HG02970 (cell line): Measurements from ENCODE around the gene NFKBIZ.
"Not testable (repeated sequence)": the region's sequence is repeated elsewhere in the genome, so short reads cannot be mapped to it uniquely, and the experiment has no call there.

ENCODE experiments used
- ATAC-seq: cut with Tn5 transposase; IDR thresholded peaks from one replicate; pipeline ENCODE4 v1.9.1; 2021; ENCODE audit warnings: mild to moderate bottlenecking, moderate library complexity, moderate number of reproducible peaks; ENCODE audit not compliant: unreplicated experiment, low FRiP score

Gene NFKBIZ

DNA sequence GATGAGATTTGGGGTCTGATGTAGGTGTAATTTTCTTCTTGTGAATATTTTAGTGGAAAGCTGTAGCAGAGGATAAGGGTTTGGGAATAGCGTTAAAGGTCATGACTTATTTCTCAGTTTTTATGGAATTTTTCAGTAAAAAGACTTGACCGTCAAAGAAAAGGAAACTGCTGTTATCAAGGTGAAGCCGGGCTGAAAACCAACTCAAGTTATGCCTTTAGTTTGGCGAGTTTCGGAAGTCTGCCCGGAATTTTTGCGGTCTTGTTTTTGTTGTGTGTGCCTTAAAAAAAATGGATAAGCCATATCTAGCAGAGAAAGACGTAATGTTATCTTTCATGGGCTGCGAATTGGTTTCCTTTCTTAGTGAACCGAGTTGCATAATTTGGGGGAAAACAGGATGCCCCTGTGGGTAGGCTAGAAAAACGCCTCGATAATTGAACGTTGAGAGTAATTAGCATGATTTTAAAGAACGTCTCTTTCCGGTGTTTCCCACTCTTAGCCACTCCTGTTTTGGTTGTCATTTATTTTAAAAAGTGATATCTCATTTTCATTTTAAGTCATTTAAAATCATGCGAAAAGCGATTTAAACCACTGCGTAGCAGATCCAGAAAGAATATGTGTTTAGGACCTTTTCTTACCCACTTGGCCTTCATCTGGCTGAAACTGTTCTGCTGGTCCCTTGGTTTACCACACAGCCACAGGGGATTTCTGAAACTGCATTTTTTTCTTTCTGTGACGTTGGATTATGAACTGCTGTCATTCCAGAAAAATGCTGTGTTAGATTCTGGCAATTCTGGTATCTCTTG, 1.1 kb downstream of the NFKBIZ start:
- no peak for ATAC-seq

DNA sequence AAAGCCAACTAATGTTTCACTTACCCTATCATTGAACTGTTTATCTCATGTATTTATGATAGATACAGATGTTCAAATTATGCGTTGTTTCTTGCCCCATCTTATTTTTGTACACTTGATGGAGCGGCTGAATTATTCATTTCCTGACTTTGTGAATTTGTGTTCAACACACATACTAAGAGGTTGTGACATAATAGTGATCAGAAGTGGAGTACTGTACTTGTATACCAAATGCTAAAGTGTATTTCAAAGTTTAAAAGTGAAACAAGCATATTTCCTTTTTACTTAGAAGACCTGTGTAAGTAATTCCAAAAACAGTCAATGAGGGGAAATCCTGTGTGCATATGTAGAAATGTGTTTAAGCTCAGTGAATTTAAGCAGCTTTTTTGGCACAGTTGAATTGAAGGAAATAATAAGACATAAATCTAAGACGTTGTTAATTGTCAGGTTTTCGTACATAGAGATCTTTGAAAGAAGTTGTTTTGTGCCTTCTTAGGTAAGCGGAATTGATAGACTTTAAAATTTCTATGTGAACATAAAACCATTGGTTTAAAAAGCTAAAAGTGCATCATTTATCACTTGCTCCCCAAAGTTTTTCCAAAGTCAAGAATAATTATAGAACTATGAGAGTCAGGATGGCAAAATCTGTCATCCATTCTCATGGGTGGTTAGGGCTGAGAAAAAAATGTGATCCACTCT, 1.9 kb downstream of the NFKBIZ start:
- ATAC-seq = no peak

DNA sequence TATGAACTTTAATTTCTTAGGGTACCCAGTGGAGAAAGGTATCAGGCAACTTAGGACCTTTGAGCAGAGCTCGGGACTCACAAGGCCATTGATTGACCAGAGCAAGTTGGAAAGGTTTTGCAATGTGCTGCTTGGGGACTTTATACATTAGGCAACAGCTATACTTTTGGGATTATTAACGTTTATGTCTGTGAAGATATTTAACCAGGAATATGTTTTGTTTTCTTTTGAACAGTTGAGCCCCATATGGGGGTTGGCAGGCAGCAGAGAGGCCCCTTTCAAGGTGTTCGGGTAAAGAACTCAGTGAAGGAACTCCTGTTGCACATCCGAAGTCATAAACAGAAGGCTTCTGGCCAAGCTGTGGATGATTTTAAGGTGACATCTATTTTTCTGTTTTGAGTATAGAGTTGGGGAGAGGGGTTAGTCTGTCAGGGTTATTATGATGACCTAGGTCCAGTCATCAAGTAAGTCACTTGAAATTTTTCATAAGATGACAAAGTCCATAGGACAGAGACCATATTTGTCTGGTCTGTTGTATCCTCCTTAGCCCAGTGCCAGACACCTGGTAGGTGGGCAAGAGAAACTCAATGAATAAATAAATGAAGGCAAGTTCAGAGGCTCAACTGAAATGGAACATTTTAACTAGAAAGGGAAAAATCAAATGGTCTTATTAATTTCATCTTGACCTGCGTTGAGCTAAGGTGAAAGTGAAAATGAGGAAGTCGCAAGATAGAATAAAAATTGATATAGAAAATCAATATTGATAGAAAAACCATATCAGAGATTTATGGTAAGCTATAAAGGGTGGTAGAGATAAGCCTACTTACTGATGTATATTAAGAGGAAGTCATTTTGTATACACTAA, 2.8 kb downstream of the NFKBIZ start:
- no peak for ATAC-seq

DNA sequence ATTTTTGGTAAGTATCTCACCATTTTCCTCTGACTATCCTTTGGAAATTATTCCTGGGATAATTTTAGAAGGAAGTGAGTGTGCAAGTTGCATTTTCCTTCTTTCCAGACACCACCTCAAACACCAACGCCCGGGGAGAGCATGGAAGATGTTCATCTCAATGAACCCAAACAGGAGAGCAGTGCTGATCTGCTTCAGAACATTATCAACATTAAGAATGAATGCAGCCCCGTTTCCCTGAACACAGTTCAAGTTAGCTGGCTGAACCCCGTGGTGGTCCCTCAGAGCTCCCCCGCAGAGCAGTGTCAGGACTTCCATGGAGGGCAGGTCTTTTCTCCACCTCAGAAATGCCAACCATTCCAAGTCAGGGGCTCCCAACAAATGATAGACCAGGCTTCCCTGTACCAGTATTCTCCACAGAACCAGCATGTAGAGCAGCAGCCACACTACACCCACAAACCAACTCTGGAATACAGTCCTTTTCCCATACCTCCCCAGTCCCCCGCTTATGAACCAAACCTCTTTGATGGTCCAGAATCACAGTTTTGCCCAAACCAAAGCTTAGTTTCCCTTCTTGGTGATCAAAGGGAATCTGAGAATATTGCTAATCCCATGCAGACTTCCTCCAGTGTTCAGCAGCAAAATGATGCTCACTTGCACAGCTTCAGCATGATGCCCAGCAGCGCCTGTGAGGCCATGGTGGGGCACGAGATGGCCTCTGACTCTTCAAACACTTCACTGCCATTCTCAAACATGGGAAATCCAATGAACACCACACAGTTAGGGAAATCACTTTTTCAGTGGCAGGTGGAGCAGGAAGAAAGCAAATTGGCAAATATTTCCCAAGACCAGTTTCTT, 3.9 kb downstream of the NFKBIZ start:
- no peak for ATAC-seq

DNA sequence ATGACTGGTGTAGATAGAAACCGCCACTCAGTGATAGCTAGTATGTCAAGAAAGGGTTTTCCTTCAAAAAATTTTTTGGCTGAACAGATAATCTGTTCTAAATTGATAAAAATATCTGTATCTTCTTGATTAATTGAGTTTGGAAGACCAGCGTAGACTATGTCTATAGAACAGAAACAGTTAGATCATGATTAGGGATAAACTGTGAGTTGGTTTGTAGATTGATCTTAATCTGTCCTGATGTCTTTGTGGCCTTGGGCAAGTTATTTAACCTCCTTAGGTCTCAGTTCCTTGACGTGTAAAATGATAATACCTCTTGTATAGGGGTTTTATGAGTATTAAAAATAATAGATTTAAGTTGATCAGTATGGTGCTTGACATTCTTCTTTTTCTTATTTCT, 4.7 kb downstream of the NFKBIZ start:
- ATAC-seq = no peak

DNA sequence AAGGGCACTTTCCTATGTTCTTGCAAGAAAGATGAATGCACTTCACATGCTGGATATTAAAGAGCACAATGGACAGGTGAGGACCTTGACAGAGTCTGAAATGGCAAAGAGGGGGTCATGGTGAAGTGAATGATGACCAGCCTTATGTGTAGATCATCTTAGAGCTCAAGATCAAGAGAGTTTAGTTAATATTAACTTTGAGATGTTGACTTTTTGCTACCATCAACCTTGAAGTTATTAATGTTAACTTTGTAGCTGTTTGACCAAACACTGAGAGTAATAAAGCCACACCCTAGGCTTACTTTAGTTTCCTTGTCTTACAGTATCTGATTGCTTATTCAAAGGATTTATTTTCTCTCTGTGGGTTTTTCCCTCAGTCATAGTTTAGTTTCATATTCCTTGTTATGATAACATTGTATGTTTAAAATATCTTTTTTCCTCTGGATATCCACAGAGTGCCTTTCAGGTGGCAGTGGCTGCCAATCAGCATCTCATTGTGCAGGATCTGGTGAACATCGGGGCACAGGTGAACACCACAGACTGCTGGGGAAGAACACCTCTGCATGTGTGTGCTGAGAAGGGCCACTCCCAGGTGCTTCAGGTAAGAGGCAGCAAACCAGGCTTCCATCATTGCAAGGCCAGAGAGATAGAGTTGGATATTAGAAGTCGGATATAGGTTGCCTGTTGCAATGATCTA, 5.4 kb downstream of the NFKBIZ start:
- no peak for ATAC-seq

DNA sequence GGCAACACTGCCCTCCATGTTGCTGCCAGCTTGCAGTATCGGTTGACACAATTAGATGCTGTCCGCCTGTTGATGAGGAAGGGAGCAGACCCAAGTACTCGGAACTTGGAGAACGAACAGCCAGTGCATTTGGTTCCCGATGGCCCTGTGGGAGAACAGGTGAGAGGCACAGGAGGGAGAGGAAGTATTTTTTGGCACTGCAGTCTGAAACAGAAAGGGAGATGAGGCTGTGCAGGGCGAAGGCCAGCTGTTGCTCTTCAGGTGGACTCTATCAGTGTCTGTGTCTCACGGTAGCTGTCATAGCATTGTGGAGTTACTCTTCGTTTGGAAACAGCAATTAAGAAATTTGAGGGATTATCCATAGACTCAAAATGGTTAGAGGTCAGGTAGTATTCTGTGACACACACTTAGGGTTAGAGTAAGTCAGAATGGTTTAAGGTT, 8.0 kb downstream of the NFKBIZ start:
- ATAC-seq = no peak

DNA sequence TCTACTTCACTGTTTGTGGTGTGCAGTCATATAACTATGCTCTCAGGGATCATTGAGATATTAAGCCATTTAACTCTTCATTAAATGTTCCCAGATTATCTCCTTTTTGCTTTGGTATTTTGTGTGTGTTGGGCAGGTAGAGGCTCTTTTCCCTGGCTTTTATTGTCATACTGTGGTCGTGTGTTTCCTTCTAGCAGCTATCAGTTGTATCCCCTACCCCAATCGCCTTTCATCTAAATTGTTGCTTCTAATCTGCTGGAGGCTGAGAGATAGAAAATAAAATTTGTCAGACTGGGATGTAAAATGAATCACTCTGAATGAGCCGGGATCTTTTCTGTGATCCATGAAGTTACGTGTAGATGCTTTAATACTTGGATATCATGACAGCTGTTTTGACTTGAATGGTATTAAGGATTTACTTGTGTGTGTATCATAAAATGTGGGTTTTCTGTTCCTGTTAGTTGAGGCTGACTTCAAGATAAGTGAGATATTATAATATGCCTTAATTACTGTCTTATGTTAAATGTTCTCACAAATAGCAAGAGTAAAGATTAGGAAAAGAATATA, 9.2 kb downstream of the NFKBIZ start:
- no peak for ATAC-seq

DNA sequence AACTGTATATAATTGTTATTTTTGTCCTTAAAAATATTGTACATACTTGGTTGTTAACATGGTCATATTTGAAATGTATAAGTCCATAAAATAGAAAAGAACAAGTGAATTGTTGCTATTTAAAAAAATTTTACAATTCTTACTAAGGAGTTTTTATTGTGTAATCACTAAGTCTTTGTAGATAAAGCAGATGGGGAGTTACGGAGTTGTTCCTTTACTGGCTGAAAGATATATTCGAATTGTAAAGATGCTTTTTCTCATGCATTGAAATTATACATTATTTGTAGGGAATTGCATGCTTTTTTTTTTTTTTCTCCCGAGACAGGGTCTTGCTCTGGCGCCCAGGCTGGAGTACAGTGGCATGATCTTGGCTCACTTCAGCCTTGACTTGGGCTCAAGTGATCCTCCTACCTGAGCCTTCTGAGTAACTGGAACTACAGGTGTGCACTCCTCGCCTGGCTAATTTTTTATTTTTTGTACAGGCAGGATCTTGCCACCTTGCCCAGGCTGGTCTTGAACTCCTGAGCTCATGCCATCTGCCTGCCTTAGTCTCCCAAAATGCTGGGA, 10.7 kb downstream of the NFKBIZ start:
- ATAC-seq = no peak

DNA sequence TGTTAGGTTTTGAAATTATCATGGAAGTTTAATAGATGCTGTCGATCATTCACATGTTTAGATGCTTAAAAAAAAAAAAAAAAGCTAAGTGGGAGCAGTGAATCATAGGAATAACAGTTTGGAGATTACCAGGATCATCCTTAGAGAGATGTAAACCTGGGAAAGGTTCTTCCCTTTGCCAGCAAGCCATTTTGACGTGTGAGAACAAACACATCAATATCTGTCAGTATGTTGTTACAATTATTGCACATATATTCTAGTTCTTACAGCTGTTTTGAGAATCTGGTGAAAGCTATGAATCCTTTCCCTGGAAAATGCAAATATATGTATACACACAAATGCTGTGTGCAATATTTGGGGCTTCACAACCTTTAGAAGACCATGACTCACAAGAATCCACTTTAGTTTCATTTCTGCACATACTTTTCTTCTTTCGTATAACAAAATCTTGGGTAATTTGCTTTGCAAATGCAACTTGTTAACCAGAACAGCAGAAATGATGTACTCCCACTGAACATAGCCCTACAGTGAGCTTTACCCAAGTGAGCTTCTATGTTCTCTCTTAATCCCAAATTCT, 12.0 kb downstream of the NFKBIZ start:
- ATAC-seq = no peak

DNA sequence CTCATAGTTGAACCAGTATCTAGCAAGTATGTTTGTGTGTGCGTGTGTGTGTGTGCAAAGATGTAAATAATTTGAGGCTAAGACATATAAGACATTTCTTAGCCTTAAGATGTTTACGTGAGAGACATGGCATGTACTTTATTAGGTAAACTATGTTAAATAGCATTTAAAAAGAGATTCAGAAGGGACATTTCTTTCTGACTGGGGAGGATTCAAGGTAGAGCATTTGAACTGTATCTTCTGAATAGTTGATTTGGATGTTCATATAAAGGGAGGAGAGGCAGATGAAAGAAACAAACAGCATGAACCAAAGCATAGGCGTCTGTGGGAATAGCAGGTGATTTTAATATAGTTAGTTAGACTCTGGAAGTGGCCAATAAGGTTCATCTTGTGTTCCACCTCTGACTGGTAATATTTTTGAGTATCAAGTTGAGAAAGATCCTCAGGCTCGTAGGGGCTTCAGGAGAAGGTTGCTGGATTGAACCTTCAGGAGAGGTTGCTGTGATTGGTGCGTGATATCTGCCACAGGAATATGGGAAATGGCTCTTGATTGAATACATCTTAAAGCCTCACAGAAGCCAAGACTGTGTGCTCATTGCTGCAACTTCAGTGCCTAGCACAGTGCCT, 12.6 kb downstream of the NFKBIZ start:
- ATAC-seq = no peak

DNA sequence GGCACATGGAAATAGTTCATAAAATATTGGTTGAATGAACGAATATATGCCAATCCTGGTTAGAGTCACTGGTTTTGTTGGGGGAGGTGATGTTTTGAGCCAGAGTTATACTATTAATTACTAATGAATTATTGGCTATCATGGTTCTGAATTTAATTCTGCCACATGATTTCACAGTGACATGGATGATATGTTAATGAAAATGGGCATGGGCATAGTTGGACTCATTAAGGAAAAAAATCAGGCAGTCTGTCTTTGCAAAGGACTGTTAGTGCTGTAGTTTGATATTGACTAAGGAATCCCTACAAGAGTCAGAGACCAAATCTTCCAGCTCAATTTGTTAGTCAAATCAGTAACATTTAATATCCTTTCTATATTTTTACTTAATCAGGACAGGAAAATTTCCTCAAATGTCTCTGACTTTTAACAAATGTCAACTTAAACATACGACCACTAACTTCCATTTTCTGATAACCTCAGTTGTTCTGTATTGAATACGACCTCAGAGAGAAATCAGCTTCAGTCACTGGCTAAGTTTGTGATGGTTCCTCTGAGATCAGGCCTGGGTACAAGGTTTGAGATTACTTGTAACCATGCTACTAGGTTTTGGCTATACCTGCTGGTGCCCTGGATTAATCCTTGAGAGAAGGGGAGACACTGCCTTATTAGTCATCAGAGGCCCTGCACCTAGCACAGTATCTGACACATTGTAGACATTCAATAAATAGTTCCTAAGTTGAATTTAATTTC, 13.3 kb downstream of the NFKBIZ start:
- no peak for ATAC-seq

DNA sequence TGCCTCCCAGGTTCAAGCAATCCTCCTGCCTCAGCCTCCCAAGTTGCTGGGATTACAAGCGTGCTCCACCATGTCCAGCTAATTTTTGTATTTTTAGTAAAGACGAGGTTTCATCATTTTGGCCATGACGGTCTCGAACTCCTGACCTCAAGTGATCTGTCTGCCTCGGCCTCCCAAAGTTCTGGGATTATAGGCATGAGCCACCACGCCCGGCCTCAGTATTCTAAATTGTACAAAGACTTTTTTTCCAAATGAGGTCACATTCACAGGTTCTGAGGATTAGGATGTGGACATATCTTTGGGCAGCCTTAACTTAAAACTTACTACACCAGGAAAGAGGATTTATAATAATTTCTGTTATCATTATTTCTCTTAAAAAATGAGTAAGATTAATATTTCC, 15.6 kb downstream of the NFKBIZ start:
- ATAC-seq = not testable (repeated sequence)

DNA sequence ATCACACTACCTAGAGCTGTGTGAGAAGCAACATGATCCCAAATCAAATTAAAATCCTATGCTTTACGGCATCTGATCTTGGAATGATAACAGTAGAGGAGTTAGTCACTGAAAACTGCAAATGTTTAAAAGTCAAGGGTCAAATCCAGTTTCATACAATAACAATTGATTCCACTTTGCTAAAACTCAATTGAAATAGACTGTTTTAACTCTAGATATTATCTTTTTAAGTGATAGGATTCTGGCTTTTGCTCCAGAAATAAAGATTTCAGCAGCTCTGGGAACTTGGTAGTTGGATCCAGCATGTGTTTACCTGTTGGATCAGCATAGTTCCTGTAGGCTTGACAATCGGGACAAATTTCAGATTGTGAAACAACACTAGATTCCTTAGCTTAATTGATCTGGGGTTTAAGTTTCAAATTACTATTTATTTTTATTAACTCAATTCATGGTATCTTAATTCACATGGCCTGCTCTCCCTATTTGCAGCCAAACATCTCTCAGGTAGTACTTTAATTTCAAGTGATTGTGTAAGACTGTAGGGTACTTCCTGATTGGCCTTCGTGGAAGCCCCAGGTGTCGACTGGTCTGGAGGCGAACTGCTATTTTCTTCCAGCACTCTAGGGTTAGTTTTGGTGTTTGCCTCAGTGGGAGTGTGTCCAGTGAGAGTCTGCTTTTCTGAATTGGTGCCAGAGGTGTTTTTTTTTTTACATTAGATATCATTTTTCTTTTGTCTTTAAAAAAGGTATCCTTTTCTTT, 16.6 kb downstream of the NFKBIZ start:
- ATAC-seq = no peak

DNA sequence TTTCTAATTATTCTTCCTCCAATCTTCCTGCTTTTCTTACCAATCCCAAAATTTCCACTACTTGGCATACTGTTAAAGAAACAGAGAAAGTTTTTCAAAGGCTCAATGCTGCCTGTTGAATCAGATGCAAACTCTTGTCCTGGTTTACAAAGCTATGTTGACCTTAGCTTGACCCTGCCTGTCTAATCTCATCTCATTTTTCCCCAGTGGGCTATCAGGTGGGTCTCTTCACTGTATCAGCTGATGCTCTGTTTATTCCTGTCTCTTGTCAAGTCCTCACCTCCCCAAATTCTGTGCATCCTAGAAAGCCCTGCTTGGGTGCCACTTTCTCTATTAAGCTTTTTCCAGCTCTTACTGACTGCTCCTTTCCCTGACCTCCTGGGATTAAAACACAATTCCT, 18.2 kb downstream of the NFKBIZ start:
- no peak for ATAC-seq

DNA sequence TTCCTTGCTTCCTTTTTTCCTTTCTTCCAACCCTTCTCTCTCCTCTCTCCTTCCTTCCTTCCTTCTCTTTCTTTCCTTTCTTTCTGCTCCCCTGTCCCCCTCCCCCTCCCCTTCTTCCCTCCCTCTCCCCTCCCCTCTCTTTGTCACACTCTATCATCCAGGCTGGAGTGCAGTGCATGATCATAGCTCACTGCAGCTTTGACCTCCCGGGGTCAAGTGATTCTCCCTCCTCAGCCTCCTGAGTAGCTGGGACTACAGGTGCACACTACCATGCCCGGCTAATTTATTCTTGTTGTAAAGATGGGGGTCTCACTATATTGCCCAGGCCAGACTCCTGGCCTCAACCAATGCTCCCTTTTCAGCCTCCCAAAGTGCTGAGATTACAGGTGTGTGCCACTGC, 18.7 kb downstream of the NFKBIZ start:
- no peak for ATAC-seq
